HepG2 (cell line): Measurements from ENCODE around the gene ZCCHC24. TPM values are rescaled to one million over a fixed set of nuclear protein-coding genes. Genes with fewer than 3 reads are reported as not detected.
A peak's percentile ranks its signal among the peaks of the same experiment; 100 is the strongest.

Experiments used
- ETV6 ChIP-seq: sonication (generic); formaldehyde crosslinking; conservative IDR thresholded peaks from 2 replicates; pipeline ENCODE4 v1.4.0; 2020; ENCODE audit warnings: missing genetic modification reagents
- PATZ1 ChIP-seq: sonication (generic); formaldehyde crosslinking; IDR thresholded peaks from 2 replicates; pipeline ENCODE4 v1.4.0; 2020; ENCODE audit warnings: missing genetic modification reagents
- POLR2G ChIP-seq: fragments of 200-400 bp; formaldehyde crosslinking; IDR thresholded peaks from 2 replicates; pipeline ENCODE4 v1.6.1; 2018; ENCODE audit warnings: mild to moderate bottlenecking, low read depth, low read length, moderate library complexity
- RAD51 ChIP-seq: fragments of 450-650 bp; IDR thresholded peaks from 2 replicates; pipeline ENCODE4 v1.6.1; 2016; ENCODE audit warnings: borderline replicate concordance
- SATB2 ChIP-seq: sonication (generic); formaldehyde crosslinking; IDR thresholded peaks from 2 replicates; pipeline ENCODE4 v1.5.0; 2020; ENCODE audit warnings: missing genetic modification reagents
- SMAD3 ChIP-seq: sonication (generic); formaldehyde crosslinking; IDR thresholded peaks from 2 replicates; pipeline ENCODE4 v1.4.0; 2020; ENCODE audit warnings: missing genetic modification reagents
- SRSF4 ChIP-seq: fragments of 200-400 bp; formaldehyde crosslinking; IDR thresholded peaks from one replicate; pipeline ENCODE4 v1.6.1; 2018; ENCODE audit warnings: mild to moderate bottlenecking, low read depth, low read length, moderate library complexity; ENCODE audit not compliant: poor library complexity, severe bottlenecking
- U2AF2 ChIP-seq: fragments of 200-400 bp; formaldehyde crosslinking; IDR thresholded peaks from 2 replicates; pipeline ENCODE4 v1.6.1; 2017; ENCODE audit warnings: low read depth, mild to moderate bottlenecking, low read length
- ZNF251 ChIP-seq: sonication (generic); formaldehyde crosslinking; IDR thresholded peaks from 2 replicates; pipeline ENCODE4 v1.9.0; 2021; ENCODE audit warnings: mild to moderate bottlenecking, missing genetic modification reagents
- ZNF496 ChIP-seq: sonication (generic); formaldehyde crosslinking; IDR thresholded peaks from 2 replicates; pipeline ENCODE4 v1.8.1; 2023; ENCODE audit warnings: mild to moderate bottlenecking, moderate library complexity, missing genetic modification reagents; ENCODE audit not compliant: insufficient replicate concordance
- ZNF512B ChIP-seq: sonication (generic); formaldehyde crosslinking; IDR thresholded peaks from 2 replicates; pipeline ENCODE4 v1.5.1; 2020; ENCODE audit warnings: missing genetic modification reagents, mild to moderate bottlenecking, borderline replicate concordance
- ZNF713 ChIP-seq: sonication (generic); formaldehyde crosslinking; IDR thresholded peaks from 2 replicates; pipeline ENCODE4 v1.4.0; 2020; ENCODE audit warnings: mild to moderate bottlenecking, missing genetic modification reagents
- ZNF788 ChIP-seq: sonication (generic); formaldehyde crosslinking; IDR thresholded peaks from 2 replicates; pipeline ENCODE4 v1.5.0; 2020; ENCODE audit warnings: mild to moderate bottlenecking, missing genetic modification reagents, borderline replicate concordance
- ZSCAN20 ChIP-seq: sonication (generic); formaldehyde crosslinking; IDR thresholded peaks from 2 replicates; pipeline ENCODE4 v1.4.0; 2020; ENCODE audit warnings: missing genetic modification reagents, mild to moderate bottlenecking, borderline replicate concordance
- polyA plus RNA-seq, 8 experiments: library from polyadenylated mRNA; depleted of rRNA in 3 of 8; stranded (reverse) in 7 of 8; unstranded in 1 of 8; fragments of >200 nt; fragmentation: Illumina TruSeq in 4 of 8; extraction: Trizol in 4 of 8; gene quantifications; 2 replicates each; pipeline versions ENCODE4 v1.2.1 to v1.2.3, GENCODE V29; 2011 to 2016; ENCODE audit warnings: low read depth in 4 of 8, missing spikeins in 1 of 8, mixed read lengths in 1 of 8; ENCODE audit not compliant: insufficient read depth in 1 of 8
- total RNA-seq, 5 experiments: library from RNA; depleted of rRNA; stranded (reverse); fragments of >200 nt; fragmentation: Illumina TruSeq; extraction: Trizol; gene quantifications; 2 replicates each; pipeline ENCODE4 v1.2.3, GENCODE V29; 2016; ENCODE audit warnings: low read depth in 1 of 5
- TF ChIP-seq, protein P1 (sequence below): sonication (generic); formaldehyde crosslinking; IDR thresholded peaks from 2 replicates; pipeline ENCODE4 v1.5.0; 2020; ENCODE audit warnings: missing genetic modification reagents, mild to moderate bottlenecking, borderline replicate concordance
- TF ChIP-seq, protein P2 (sequence below): sonication (generic); formaldehyde crosslinking; IDR thresholded peaks from 2 replicates; pipeline ENCODE4 v1.4.0; 2020; ENCODE audit warnings: missing genetic modification reagents; ENCODE audit errors: not compliant biosample characterization
- TF ChIP-seq, protein P3 (sequence below): IDR thresholded peaks from 2 replicates; pipeline ENCODE4 v1.6.1; 2016; ENCODE audit warnings: missing biosample characterization, missing genetic modification reagents, low read depth
- TF ChIP-seq, protein P4 (sequence below): sonication (generic); formaldehyde crosslinking; IDR thresholded peaks from 2 replicates; pipeline ENCODE4 v1.5.1; 2020; ENCODE audit warnings: mild to moderate bottlenecking, missing genetic modification reagents

ZCCHC24 gene
- total and polyA plus RNA-seq, 2 of the 13 experiments (the other 11 are each of a cell fraction or from before 2014, with no cell fraction given) = 3.1 to 7.9 TPM

DNA sequence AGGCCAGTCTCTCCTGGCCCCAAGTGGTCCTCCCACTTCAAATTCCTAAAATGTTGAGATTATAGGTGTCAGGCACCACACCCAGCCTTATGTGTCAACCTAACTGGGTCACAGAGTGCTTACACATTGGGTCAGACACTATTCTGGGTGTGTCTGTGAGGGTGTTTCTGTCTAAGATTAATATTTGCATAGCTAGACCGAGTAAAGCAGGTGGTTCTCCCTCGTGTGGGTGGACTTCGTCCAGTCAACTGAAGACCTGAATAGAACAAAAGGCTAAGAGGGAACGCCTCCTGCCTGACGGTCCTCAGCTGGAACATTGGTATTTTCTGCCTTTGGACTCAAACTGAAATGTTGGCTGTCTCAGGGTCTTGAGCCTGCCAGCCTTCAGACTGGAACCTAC, 86.6 kb downstream of the ZCCHC24 start (continued):
- TF ChIP-seq SRSF4 (no peak), SMAD3 (CRISPR knock-in tag) (no peak), SATB2 (CRISPR knock-in tag) (no peak), ETV6 (no peak), POLR2G (no peak), ZNF788 (CRISPR knock-in tag) (no peak), ZNF713 (CRISPR knock-in tag) (no peak), ZNF512B (CRISPR knock-in tag) (no peak), ZNF251 (CRISPR knock-in tag) (no peak), ZSCAN20 (CRISPR knock-in tag) (no peak), PATZ1 (CRISPR knock-in tag) (peak; percentile 27; the same call in 1 of the 2 replicates), RAD51 (no peak), ZNF496 (no peak), U2AF2 (no peak)
- TF ChIP-seq, protein P1, sequence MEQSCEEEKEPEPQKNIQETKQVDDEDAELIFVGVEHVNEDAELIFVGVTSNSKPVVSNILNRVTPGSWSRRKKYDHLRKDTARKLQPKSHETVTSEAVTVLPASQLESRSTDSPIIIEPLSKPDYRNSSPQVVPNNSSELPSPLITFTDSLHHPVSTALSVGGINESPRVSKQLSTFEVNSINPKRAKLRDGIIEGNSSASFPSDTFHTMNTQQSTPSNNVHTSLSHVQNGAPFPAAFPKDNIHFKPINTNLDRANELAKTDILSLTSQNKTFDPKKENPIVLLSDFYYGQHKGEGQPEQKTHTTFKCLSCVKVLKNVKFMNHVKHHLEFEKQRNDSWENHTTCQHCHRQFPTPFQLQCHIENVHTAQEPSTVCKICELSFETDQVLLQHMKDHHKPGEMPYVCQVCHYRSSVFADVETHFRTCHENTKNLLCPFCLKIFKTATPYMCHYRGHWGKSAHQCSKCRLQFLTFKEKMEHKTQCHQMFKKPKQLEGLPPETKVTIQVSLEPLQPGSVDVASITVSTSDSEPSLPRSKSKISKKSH = no peak
- TF ChIP-seq, protein P2, sequence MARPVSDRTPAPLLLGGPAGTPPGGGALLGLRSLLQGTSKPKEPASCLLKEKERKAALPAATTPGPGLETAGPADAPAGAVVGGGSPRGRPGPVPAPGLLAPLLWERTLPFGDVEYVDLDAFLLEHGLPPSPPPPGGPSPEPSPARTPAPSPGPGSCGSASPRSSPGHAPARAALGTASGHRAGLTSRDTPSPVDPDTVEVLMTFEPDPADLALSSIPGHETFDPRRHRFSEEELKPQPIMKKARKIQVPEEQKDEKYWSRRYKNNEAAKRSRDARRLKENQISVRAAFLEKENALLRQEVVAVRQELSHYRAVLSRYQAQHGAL (CRISPR knock-in tag) = no peak
- TF ChIP-seq, protein P3, sequence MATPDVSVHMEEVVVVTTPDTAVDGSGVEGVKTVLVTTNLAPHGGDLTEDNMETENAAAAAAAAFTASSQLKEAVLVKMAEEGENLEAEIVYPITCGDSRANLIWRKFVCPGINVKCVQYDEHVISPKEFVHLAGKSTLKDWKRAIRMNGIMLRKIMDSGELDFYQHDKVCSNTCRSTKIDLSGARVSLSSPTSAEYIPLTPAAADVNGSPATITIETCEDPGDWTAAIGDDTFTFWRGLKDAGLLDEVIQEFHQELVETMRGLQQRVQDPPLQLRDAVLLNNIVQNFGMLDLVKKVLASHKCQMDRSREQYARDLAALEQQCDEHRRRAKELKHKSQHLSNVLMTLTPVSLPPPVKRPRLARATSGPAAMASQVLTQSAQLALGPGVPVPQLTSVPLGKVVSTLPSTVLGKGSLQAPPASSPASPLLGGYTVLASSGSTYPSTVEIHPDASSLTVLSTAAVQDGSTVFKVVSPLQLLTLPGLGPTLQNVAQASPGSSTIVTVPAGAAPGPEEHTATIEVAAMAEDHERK = no peak
- TF ChIP-seq, protein P4, sequence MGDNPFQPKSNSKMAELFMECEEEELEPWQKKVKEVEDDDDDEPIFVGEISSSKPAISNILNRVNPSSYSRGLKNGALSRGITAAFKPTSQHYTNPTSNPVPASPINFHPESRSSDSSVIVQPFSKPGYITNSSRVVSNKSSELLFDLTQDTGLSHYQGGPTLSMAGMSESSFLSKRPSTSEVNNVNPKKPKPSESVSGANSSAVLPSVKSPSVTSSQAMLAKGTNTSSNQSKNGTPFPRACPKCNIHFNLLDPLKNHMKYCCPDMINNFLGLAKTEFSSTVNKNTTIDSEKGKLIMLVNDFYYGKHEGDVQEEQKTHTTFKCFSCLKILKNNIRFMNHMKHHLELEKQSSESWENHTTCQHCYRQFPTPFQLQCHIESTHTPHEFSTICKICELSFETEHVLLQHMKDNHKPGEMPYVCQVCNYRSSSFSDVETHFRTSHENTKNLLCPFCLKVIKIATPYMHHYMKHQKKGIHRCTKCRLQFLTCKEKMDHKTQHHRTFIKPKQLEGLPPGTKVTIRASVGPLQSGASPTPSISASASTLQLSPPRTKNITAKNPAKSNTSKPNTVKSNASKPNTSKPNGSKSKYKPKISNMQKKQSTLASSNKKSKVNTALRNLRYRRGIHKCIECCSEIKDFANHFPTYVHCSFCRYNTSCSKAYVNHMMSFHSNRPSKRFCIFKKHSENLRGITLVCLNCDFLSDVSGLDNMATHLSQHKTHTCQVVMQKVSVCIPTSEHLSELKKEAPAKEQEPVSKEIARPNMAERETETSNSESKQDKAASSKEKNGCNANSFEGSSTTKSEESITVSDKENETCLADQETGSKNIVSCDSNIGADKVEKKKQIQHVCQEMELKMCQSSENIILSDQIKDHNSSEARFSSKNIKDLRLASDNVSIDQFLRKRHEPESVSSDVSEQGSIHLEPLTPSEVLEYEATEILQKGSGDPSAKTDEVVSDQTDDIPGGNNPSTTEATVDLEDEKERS (CRISPR knock-in tag) = no peak
